GM10847 (cell line): Measurements from ENCODE around the gene ACAD8.

Source experiments
- POLR2A ChIP-seq: IDR thresholded peaks from 2 replicates; pipeline ENCODE4 v1.6.1; 2011; ENCODE audit not compliant: insufficient read length; ENCODE audit errors: extremely low read depth

Gene ACAD8

DNA sequence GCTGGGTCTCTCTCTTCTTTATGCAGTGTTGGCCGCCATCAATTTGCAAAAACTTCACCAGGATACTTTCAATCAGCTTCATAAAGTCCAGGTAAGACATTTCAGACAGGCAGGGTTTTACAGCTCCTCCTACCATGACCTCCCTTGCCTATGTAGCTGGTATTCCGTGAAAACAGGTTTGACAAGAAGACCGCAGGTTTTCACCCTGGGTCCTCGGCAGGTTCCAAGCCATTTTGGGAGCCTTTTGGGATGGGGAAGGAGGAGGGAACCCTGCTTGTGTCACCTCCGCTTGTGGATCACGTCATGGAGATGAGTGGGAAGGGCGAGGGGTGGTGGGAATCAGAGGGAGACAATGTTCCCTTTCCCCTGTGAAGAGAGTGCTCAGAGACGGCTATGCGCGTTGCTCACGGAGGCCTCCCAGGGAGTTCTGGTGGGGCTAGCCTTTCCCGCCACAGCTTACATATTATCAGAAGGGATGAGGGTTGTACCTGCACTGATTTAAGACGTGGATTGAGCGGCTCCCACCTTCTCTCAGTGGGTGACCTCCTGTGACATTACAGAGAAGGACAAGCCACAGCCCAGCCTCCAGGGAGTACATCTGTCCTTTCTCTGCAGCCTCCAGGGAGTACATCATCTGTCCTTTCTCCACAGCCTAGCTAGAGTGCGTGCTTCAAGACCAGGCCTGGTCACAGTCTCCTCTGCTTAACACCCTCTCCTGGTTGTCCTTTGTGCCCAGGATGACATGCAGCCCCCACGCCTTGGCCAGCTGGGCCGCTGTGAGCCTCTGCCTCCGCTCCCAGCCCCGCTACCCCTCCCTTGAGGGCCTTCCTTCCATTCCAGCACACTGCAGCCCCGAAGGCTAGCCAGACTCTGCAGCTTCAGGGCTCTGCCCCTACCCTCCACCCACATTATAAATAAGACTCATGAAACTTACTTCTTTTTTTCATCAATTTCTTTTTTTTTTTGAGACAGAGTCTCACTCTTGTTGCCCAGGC, 40.0 kb downstream of the ACAD8 start:
- no peak for TF ChIP-seq POLR2A

- TF ChIP-seq POLR2A = no peak
Measured at GRCh38 chr11:134294664-134295063, 41.3 kb downstream of the ACAD8 start.

DNA sequence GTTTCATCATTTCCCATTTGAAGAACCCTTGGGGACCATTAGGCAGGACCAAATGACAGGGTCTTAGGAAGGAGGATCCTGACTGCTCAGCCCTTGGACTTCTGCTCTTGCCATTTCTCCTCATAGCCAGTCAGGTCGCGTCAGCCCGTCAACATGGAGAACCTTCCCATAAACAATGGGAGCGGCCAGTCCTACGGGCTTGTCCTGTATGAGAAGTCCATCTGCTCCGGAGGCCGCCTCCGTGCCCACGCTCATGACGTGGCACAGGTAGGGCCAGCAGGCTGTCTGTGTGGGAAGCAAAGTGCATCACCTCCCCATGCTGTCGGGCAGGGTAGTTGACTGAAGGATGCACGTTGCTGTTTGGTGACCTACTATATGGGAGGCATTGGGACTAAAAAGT, 58.9 kb downstream of the ACAD8 start:
- no peak for TF ChIP-seq POLR2A

DNA sequence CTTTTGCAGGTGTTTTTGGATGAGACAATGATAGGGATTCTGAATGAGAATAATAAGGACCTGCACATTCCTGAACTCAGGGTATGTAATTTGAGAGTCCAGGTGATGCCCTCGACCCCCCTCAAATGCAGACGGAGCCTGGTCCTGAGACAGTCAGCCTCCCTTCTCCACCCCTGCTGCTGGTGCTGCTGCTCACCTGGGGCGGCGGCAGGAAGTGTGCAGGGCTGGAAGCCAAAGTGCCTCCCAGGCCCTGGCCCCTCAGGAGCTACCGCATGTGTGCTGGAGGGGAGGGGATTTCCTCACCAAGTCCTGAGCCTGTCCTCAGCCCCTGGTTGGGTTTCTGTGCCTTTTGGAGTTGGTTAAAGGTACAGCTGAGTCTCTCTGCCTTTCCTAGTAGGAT, 59.4 kb downstream of the ACAD8 start:
- no peak for TF ChIP-seq POLR2A

GRCh38 chr11:134313379-134313778, 60.0 kb downstream of the ACAD8 start:
- TF ChIP-seq POLR2A = no peak

DNA sequence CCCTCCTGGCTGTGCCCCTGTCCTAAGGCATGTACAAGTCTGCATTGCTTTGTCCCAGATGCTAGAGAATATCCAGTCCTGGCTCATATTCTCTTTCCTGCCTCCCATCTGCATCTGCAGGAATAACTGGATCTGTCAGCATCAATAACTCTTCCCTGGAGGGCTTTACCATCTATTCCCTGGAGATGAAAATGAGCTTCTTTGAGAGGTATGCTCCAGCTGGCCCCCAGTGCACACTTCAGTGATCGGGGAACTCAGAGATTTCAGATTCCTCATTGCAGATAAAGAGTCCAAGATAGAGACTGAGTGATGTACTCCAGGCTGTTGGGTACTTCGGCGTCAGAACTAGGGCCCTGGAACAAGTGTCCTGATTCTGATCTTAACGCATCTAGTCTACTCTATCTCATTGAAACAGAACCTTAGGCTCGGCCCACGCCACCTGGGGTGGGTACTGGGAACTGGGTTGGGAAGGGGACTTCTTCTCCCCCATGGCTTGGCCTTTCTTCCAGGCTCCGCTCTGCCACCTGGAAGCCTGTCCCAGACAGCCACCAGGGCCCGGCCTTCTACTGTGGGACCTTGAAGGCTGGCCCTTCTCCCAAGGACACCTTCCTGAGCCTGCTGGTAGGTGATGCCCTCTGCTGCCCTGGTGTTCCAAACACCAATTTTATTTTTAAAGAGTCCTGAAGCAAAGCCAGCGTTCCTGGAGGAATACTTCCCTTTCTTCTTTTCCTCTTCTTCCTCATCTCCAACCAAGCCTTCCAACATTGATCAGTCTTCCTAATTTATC, 60.6 kb downstream of the ACAD8 start:
- no peak for TF ChIP-seq POLR2A
